NCI-H226 (cell line): ENCODE results near the gene SPOCK1.

Experiments used
- DNase-seq: peaks from one replicate; pipeline ENCODE4 v3.0.0-alpha.2; 2015

SPOCK1 gene

GRCh38 chr5:137055271-137055872 lies 443.8 kb downstream of the SPOCK1 start:
- no peak for DNase-seq

GRCh38 chr5:137054792-137055191 lies 444.3 kb downstream of the SPOCK1 start:
- no peak for DNase-seq

- no peak for DNase-seq
Measured at GRCh38 chr5:137054335-137054734, 444.8 kb downstream of the SPOCK1 start.

- no peak for DNase-seq
Measured at GRCh38 chr5:137051161-137051560, 448.0 kb downstream of the SPOCK1 start.

- no peak for DNase-seq
Measured at GRCh38 chr5:137040641-137041340, 458.3 kb downstream of the SPOCK1 start.

GRCh38 chr5:137040024-137040423 lies 459.1 kb downstream of the SPOCK1 start:
- no peak for DNase-seq

- DNase-seq: no peak
Measured at GRCh38 chr5:137037848-137038247, 461.3 kb downstream of the SPOCK1 start.

GRCh38 chr5:137036640-137037039 lies 462.5 kb downstream of the SPOCK1 start:
- DNase-seq: no peak

GRCh38 chr5:137035480-137035878 lies 463.6 kb downstream of the SPOCK1 start:
- DNase-seq: no peak

- DNase-seq: no peak
Measured at GRCh38 chr5:137034764-137035479, 464.2 kb downstream of the SPOCK1 start.

GRCh38 chr5:137034213-137034612 lies 464.9 kb downstream of the SPOCK1 start:
- no peak for DNase-seq

- DNase-seq: no peak
Measured at GRCh38 chr5:137032929-137033328, 466.2 kb downstream of the SPOCK1 start.

GRCh38 chr5:137027758-137028157 lies 471.4 kb downstream of the SPOCK1 start:
- no peak for DNase-seq

- DNase-seq: no peak
Measured at GRCh38 chr5:137026296-137026695, 472.8 kb downstream of the SPOCK1 start.

GRCh38 chr5:137024044-137024443 lies 475.1 kb downstream of the SPOCK1 start:
- no peak for DNase-seq

- no peak for DNase-seq
Measured at GRCh38 chr5:137023371-137023770, 475.8 kb downstream of the SPOCK1 start.

- DNase-seq: no peak
Measured at GRCh38 chr5:137022725-137023124, 476.4 kb downstream of the SPOCK1 start.

GRCh38 chr5:137022043-137022442 lies 477.1 kb downstream of the SPOCK1 start:
- no peak for DNase-seq

GRCh38 chr5:137019229-137019628 lies 479.9 kb downstream of the SPOCK1 start:
- DNase-seq: no peak

- no peak for DNase-seq
Measured at GRCh38 chr5:137016783-137017324, 482.3 kb downstream of the SPOCK1 start.

GRCh38 chr5:137015540-137016116 lies 483.5 kb downstream of the SPOCK1 start:
- DNase-seq: no peak

- no peak for DNase-seq
Measured at GRCh38 chr5:137014731-137015130, 484.4 kb downstream of the SPOCK1 start.

GRCh38 chr5:137010226-137010625 lies 488.9 kb downstream of the SPOCK1 start:
- no peak for DNase-seq
